SU-DHL-6 (cell line): Measurements from ENCODE around the gene JSRP1.

Experiments
- CTCF ChIP-seq: fragments of 200-600 bp; sonication (generic); IDR thresholded peaks from one replicate; pipeline ENCODE4 v1.5.1; 2017; ENCODE audit warnings: antibody characterized with exemption, mild to moderate bottlenecking, low read length, moderate library complexity; ENCODE audit not compliant: insufficient read depth, poor library complexity, severe bottlenecking
- EZH2phosphoT487 ChIP-seq: fragments of 200-600 bp; sonication (generic), shearing (Covaris generic); conservative IDR thresholded peaks from 2 replicates; pipeline ENCODE4 v1.6.1; 2018; ENCODE audit warnings: mild to moderate bottlenecking, antibody characterized with exemption, low read length, moderate library complexity, mixed read lengths

DNA sequence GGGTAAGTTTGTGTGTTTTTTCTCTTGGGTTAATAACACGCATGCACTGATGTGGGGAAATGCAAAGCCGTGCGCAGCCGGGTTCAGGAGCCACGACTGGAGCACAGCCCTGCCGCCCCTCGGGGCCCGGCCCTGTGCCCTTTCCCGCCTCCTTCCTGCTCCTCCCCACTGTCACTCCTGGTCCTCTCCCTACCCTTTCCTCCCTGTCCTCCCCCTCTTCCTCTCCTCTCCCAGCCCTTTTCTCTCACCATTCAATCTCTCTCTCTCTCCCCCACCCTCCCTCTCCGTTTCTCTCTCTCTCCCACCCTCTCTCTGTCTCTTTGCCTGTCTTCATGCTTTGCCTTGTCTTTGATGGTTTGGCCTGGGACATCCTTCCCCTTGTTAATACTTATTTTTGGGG lies 47.2 kb downstream of the JSRP1 start:
- TF ChIP-seq CTCF (no peak), EZH2phosphoT487 (no peak)
